ENCODE results near the gene FMNL2. TPM values are rescaled to one million over a fixed set of nuclear protein-coding genes. Genes with fewer than 3 reads are reported as not detected.

The FMNL2 gene
- total RNA-seq, 1 experiment from 2014 or later = 29.0 TPM

- Histone ChIP-seq H3K36me3 (ENCODE audit: low read depth) (no peaks in the 10 kb centered on the region), H3K4me2 (no peak overlapping the region), H3K4me1 (replicated peaks; ENCODE audit: insufficient read depth) (0 out of 2 replicates have a peak, but pooled peaks cover 9% of the 10 kb centered on the region), H3K27me3 (ENCODE audit: insufficient read depth, low read depth) (no peaks in the 10 kb centered on the region), H3K9me2 (ENCODE audit: insufficient read depth) (no peaks in the 10 kb centered on the region), H3F3A (ENCODE audit: insufficient read depth, low read depth) (no peaks in the 10 kb centered on the region), H3K4me3 (no peak overlapping the region), H3K79me2 (ENCODE audit: low read depth) (no peaks in the 10 kb centered on the region), H3K27ac (no peak overlapping the region), H4K20me1 (ENCODE audit: insufficient read depth) (no peaks in the 10 kb centered on the region), H2AFZ (no peak overlapping the region), H3K9me3 (ENCODE audit: insufficient read depth, low read depth) (no peaks in the 10 kb centered on the region)
- ChIA-PET CTCF (no interaction called here), POLR2A (ENCODE audit: unreplicated experiment) (interaction anchor here (0.9 kb wide), 1 partner anchor 19 kb away, joined by 5 read pairs; no protein-coding TSS in a partner anchor)
- no peak for TF ChIP-seq CTCF (conservative IDR thresholded peaks at IDR 0.05)
- no peak for TF ChIP-seq EZH2 (IDR thresholded peaks at IDR 0.05; ENCODE audit: low read depth)
- intact Hi-C loops (cut with micrococcal nuclease; ENCODE audit: unreplicated experiment) = no loop called here
- no peak for DNase-seq
- BruUV-seq (replicated peaks) = no TSS peak
Measured at GRCh38 chr2:152558158-152558984, 223.4 kb downstream of the FMNL2 start.

- Histone ChIP-seq H3K27ac (no peak overlapping the region), H3K27me3 (ENCODE audit: insufficient read depth, low read depth) (no peaks in the 10 kb centered on the region), H3K79me2 (ENCODE audit: low read depth) (no peaks in the 10 kb centered on the region), H3F3A (ENCODE audit: insufficient read depth, low read depth) (no peaks in the 10 kb centered on the region), H4K20me1 (ENCODE audit: insufficient read depth) (no peaks in the 10 kb centered on the region), H3K4me3 (no peak overlapping the region), H3K36me3 (ENCODE audit: low read depth) (peaks cover 4% of the 10 kb centered on the region; the same call in 1 of the 2 replicates), H3K9me3 (ENCODE audit: insufficient read depth, low read depth) (no peaks in the 10 kb centered on the region), H2AFZ (no peak overlapping the region), H3K4me2 (no peak overlapping the region), H3K9me2 (ENCODE audit: insufficient read depth) (no peaks in the 10 kb centered on the region), H3K4me1 (replicated peaks; ENCODE audit: insufficient read depth) (0 out of 2 replicates have a peak, but pooled peaks cover 9% of the 10 kb centered on the region)
- TF ChIP-seq CTCF (conservative IDR thresholded peaks at IDR 0.05) (no peak), EZH2 (IDR thresholded peaks at IDR 0.05; ENCODE audit: low read depth) (no peak)
- CTCF ChIA-PET = no interaction called here
- intact Hi-C loops (cut with micrococcal nuclease; ENCODE audit: unreplicated experiment) = no loop called here
- no TSS peak for BruUV-seq (replicated peaks)
- no peak for DNase-seq
- POLR2A ChIA-PET (ENCODE audit: unreplicated experiment) = no interaction called here
Measured at GRCh38 chr2:152559008-152559407, 224.0 kb downstream of the FMNL2 start.

- Histone ChIP-seq H2AFZ (no peak overlapping the region), H3K9me3 (ENCODE audit: insufficient read depth, low read depth) (no peaks in the 10 kb centered on the region), H3K27me3 (ENCODE audit: insufficient read depth, low read depth) (no peaks in the 10 kb centered on the region), H3K9me2 (ENCODE audit: insufficient read depth) (no peaks in the 10 kb centered on the region), H3F3A (ENCODE audit: insufficient read depth, low read depth) (no peaks in the 10 kb centered on the region), H3K79me2 (ENCODE audit: low read depth) (no peaks in the 10 kb centered on the region), H3K27ac (no peak overlapping the region), H3K36me3 (ENCODE audit: low read depth) (peaks cover 9% of the 10 kb centered on the region; the same call in 1 of the 2 replicates), H3K4me3 (no peak overlapping the region), H4K20me1 (ENCODE audit: insufficient read depth) (no peaks in the 10 kb centered on the region), H3K4me1 (replicated peaks; ENCODE audit: insufficient read depth) (0 out of 2 replicates have a peak, but pooled peaks cover 9% of the 10 kb centered on the region), H3K4me2 (no peak overlapping the region)
- POLR2A ChIA-PET (ENCODE audit: unreplicated experiment) = no interaction called here
- CTCF ChIA-PET = no interaction called here
- no TSS peak for BruUV-seq (replicated peaks)
- TF ChIP-seq EZH2 (IDR thresholded peaks at IDR 0.05; ENCODE audit: low read depth) (no peak), CTCF (conservative IDR thresholded peaks at IDR 0.05) (no peak)
- DNase-seq = no peak
- intact Hi-C loops (cut with micrococcal nuclease; ENCODE audit: unreplicated experiment) = no loop called here
Measured at GRCh38 chr2:152560166-152560565, 225.2 kb downstream of the FMNL2 start.

Data from PC-9 (cell line).